Measurements from ENCODE around the gene WNT7B.

GRCh38 chr22:45976254-45977002 lies 534 bp downstream of the WNT7B start:
- TF ChIP-seq CTCF (IDR thresholded peaks at IDR 0.05) (no peak), ZFX (IDR thresholded peaks at IDR 0.05; ENCODE audit: borderline replicate concordance) (no peak)
